Endodermal cell (in vitro differentiated cells): ENCODE results near the gene AVPI1. TPM values are rescaled to one million over a fixed set of nuclear protein-coding genes. Genes with fewer than 3 reads are reported as not detected.
"Not testable (repeated sequence)": the region's sequence is repeated elsewhere in the genome, so short reads cannot be mapped to it uniquely, and the experiment has no call there.

Experiments
- DNase-seq: peaks from one replicate; pipeline ENCODE4 v3.0.0-alpha.2; 2017
- H3K27ac ChIP-seq: 2 replicates; pipeline ENCODE4 v1.5.1; 2013; ENCODE audit warnings: mild to moderate bottlenecking, low read depth, low read length, moderate library complexity
- H3K27me3 ChIP-seq: 2 replicates; pipeline ENCODE4 v1.6.1; 2013; ENCODE audit warnings: mild to moderate bottlenecking, low read length, moderate library complexity; ENCODE audit not compliant: insufficient read depth, control insufficient read depth, poor library complexity, severe bottlenecking
- H3K36me3 ChIP-seq: 2 replicates; pipeline ENCODE4 v1.7.0; 2013; ENCODE audit warnings: mild to moderate bottlenecking, low read length, moderate library complexity; ENCODE audit not compliant: control insufficient read depth, insufficient read depth
- H3K4me1 ChIP-seq: one replicate; pipeline ENCODE4 v1.7.0; 2013; ENCODE audit warnings: low read length; ENCODE audit not compliant: control insufficient read depth, insufficient read depth
- H3K4me3 ChIP-seq: 2 replicates; pipeline ENCODE4 v1.5.1; 2013; ENCODE audit warnings: mild to moderate bottlenecking, low read length, moderate library complexity
- H3K9ac ChIP-seq: 2 replicates; pipeline ENCODE4 v1.6.1; 2013; ENCODE audit warnings: mild to moderate bottlenecking, low read length, moderate library complexity; ENCODE audit not compliant: poor library complexity, severe bottlenecking; ENCODE audit errors: extremely low read depth
- H3K9me3 ChIP-seq: 2 replicates; pipeline ENCODE4 v1.6.1; 2013; ENCODE audit warnings: mild to moderate bottlenecking, low read length, moderate library complexity; ENCODE audit not compliant: control insufficient read depth
- H3K27ac Mint-ChIP-seq: 2 replicates; pipeline ENCODE4 v1.8.0; 2020; ENCODE audit warnings: mixed read lengths
- H3K27me3 Mint-ChIP-seq: 2 replicates; pipeline ENCODE4 v1.8.0; 2021; ENCODE audit warnings: mild to moderate bottlenecking, mixed read lengths; ENCODE audit not compliant: insufficient read depth
- H3K36me3 Mint-ChIP-seq: 2 replicates; pipeline ENCODE4 v1.8.0; 2020; ENCODE audit warnings: low read depth, mixed read lengths
- H3K4me1 Mint-ChIP-seq: 2 replicates; pipeline ENCODE4 v1.8.0; 2020; ENCODE audit warnings: mixed read lengths
- H3K4me3 Mint-ChIP-seq: 2 replicates; pipeline ENCODE4 v1.8.0; 2020; ENCODE audit warnings: mild to moderate bottlenecking, moderate library complexity, mixed read lengths
- H3K9me3 Mint-ChIP-seq: 2 replicates; pipeline ENCODE4 v1.8.0; 2020; ENCODE audit warnings: mild to moderate bottlenecking, mixed read lengths
- WGBS, 2 experiments: methylation state at CpG; one replicate each; pipeline versions ENCODE4 v1.1.5 to v1.1.7; 2013; ENCODE audit warnings: missing lambda C conversion rate in 2 of 2, mixed read lengths in 1 of 2; ENCODE audit not compliant: insufficient coverage in 1 of 2, insufficient read length in 1 of 2; 5-methylcytosine and 5-hydroxymethylcytosine counted together
- total RNA-seq, 2 donors: library from RNA; stranded (reverse); fragmentation: NEBNext Ultra II Directional in 1 of 2; extraction: Animal tissue kit (Norgen Biotek cat#: 25700) in 1 of 2; gene quantifications; 2 replicates in 1 of 2; 3 replicates in 1 of 2; pipeline ENCODE4 v1.2.1, GENCODE V29; 2021
- TF ChIP-seq, protein P1 (sequence below): fragments of 200-600 bp; sonication (generic); conservative IDR thresholded peaks from 2 replicates; pipeline ENCODE4 v1.5.0; 2021; ENCODE audit warnings: antibody characterized with exemption, mild to moderate bottlenecking

The AVPI1 gene
- total RNA-seq, 2 donors from 2014 or later, result 3.9 to 4.3 TPM

DNA sequence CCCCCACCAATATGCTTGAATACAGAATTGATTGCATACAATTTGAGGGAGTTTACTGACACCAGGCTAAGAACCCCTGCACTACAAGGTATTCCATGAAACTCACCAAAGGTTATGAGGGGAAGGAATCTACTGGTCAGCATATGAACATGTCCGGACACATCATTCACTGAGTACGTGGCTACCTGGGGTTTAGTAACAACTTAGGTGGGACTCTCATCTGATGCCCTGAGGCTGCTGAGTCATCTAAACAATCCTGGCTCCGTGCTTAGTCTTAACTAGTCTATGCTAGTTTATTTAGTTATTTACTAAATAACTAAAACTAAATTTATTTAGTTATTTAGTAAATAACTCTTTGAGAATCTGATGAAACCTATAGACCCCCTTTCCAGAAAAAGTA is 35.3 kb downstream of the AVPI1 start:
- H3K36me3 ChIP-seq, result peaks cover 73% of the 10 kb centered on the region
- H3K4me1 ChIP-seq, result no peaks in the 10 kb centered on the region
- WGBS, 2 experiments, result 93 to 98% methylated on average over 2 of the region's 3 CpGs
- Mint-ChIP-seq H3K27me3 (no peaks in the 10 kb centered on the region), H3K4me3 (no peak overlapping the region), H3K27ac (no peak overlapping the region), H3K36me3 (peaks cover 46% of the 10 kb centered on the region), H3K9me3 (no peaks in the 10 kb centered on the region), H3K4me1 (peaks cover 7% of the 10 kb centered on the region)
- no peaks in the 10 kb centered on the region for H3K27me3 ChIP-seq
- H3K9ac ChIP-seq, result no peak overlapping the region
- no peak for DNase-seq
- TF ChIP-seq, protein P1, sequence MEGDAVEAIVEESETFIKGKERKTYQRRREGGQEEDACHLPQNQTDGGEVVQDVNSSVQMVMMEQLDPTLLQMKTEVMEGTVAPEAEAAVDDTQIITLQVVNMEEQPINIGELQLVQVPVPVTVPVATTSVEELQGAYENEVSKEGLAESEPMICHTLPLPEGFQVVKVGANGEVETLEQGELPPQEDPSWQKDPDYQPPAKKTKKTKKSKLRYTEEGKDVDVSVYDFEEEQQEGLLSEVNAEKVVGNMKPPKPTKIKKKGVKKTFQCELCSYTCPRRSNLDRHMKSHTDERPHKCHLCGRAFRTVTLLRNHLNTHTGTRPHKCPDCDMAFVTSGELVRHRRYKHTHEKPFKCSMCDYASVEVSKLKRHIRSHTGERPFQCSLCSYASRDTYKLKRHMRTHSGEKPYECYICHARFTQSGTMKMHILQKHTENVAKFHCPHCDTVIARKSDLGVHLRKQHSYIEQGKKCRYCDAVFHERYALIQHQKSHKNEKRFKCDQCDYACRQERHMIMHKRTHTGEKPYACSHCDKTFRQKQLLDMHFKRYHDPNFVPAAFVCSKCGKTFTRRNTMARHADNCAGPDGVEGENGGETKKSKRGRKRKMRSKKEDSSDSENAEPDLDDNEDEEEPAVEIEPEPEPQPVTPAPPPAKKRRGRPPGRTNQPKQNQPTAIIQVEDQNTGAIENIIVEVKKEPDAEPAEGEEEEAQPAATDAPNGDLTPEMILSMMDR, result no peak
- H3K9me3 ChIP-seq, result no peaks in the 10 kb centered on the region
- no peak overlapping the region for H3K4me3 ChIP-seq
- H3K27ac ChIP-seq, result no peak overlapping the region

DNA sequence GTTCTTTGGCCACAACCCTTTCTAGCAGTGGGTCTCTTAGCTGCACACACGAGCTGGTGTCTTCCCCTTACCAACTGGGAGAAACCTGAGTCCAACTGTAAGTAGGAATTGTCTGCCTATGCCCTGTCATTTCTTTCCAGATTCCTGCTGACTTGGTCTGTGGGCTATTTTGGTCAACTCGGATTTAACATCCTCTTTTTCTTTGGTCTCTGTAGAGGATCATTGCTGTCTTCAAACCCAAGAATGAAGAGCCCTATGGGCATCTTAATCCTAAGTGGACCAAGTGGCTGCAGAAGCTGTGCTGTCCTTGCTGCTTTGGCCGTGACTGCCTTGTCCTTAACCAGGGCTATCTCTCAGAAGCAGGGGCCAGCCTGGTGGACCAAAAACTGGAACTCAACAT is 36.3 kb downstream of the AVPI1 start:
- Mint-ChIP-seq H3K27ac (no peak overlapping the region), H3K36me3 (peaks cover 39% of the 10 kb centered on the region), H3K9me3 (no peaks in the 10 kb centered on the region), H3K4me1 (peaks cover 7% of the 10 kb centered on the region), H3K4me3 (no peak overlapping the region), H3K27me3 (no peaks in the 10 kb centered on the region)
- DNase-seq, result no peak
- no peaks in the 10 kb centered on the region for H3K4me1 ChIP-seq
- H3K27ac ChIP-seq, result no peak overlapping the region
- WGBS, 2 experiments, result 93 to 100% methylated on average over 2 to 3 of the region's 3 CpGs
- no peaks in the 10 kb centered on the region for H3K27me3 ChIP-seq
- H3K36me3 ChIP-seq, result peaks cover 70% of the 10 kb centered on the region
- no peak overlapping the region for H3K9ac ChIP-seq
- TF ChIP-seq, protein P1, result no peak
- no peak overlapping the region for H3K4me3 ChIP-seq
- H3K9me3 ChIP-seq, result no peaks in the 10 kb centered on the region

DNA sequence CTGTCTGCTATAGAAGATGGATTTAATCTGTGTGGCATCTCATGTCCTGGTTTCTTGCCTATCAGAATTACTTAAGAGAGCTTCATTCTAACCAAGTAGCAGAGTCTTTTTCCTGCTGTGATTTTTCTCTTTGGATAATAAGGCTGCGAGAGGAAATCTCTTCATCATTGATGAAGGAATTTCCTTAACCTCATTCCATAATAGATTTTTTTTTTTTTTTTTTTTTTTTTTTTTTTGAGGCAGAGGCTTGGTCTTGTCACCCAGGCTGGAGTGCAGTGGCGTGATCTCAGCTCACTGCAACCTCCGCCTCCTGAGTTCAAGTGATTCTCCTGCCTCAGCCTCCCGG is 37.7 kb downstream of the AVPI1 start:
- H3K27me3 ChIP-seq, H3K9me3 ChIP-seq, H3K4me1 ChIP-seq, H3K27me3 Mint-ChIP-seq, H3K4me3 ChIP-seq, H3K9ac ChIP-seq, H3K9me3 Mint-ChIP-seq, H3K4me1 Mint-ChIP-seq, H3K4me3 Mint-ChIP-seq, DNase-seq, H3K27ac ChIP-seq: not testable (repeated sequence)
- H3K36me3 ChIP-seq, result peaks cover 67% of the 10 kb centered on the region
- Mint-ChIP-seq H3K27ac (peak overlapping the region; percentile 86), H3K36me3 (peaks cover 46% of the 10 kb centered on the region)
- WGBS, 2 experiments, result 100% methylated on average over 3 of the region's 4 CpGs; no CpG with 5 or more reads in 1 of the 2 experiments
